ENCODE results near the gene RHCG.
A peak's percentile ranks its signal among the peaks of the same experiment; 100 is the strongest.
"Not testable (repeated sequence)": the region's sequence is repeated elsewhere in the genome, so short reads cannot be mapped to it uniquely, and the experiment has no call there.

RHCG gene

GRCh38 chr15:89479173-89479572, 17.2 kb downstream of the RHCG start:
- no peak for DNase-seq (ENCODE audit: low read depth)
- no peak overlapping the region for H3K4me3 ChIP-seq (ENCODE audit: low read length)
- no peak for TF ChIP-seq CTCF (conservative IDR thresholded peaks at IDR 0.05; ENCODE audit: low read depth, low read length)

- no peak overlapping the region for H3K4me3 ChIP-seq (ENCODE audit: low read length)
- TF ChIP-seq CTCF (conservative IDR thresholded peaks at IDR 0.05; ENCODE audit: low read depth, low read length), result no peak
- no peak for DNase-seq (ENCODE audit: low read depth)
Measured at GRCh38 chr15:89477411-89478242, 18.8 kb downstream of the RHCG start.

- TF ChIP-seq CTCF (conservative IDR thresholded peaks at IDR 0.05; ENCODE audit: low read depth, low read length), result no peak
- no peak overlapping the region for H3K4me3 ChIP-seq (ENCODE audit: low read length)
- DNase-seq (ENCODE audit: low read depth), result no peak
Measured at GRCh38 chr15:89475661-89476060, 20.7 kb downstream of the RHCG start.

- DNase-seq (ENCODE audit: low read depth), result peak; percentile 9
- H3K4me3 ChIP-seq (ENCODE audit: low read length), result no peak overlapping the region
- peak; percentile 90 for TF ChIP-seq CTCF (conservative IDR thresholded peaks at IDR 0.05; ENCODE audit: low read depth, low read length)
Measured at GRCh38 chr15:89472785-89473256, 23.6 kb downstream of the RHCG start.

- DNase-seq (ENCODE audit: low read depth), result no peak
- no peak for TF ChIP-seq CTCF (conservative IDR thresholded peaks at IDR 0.05; ENCODE audit: low read depth, low read length)
- H3K4me3 ChIP-seq (ENCODE audit: low read length), result no peak overlapping the region
Measured at GRCh38 chr15:89469426-89470096, 26.8 kb downstream of the RHCG start.

GRCh38 chr15:89468813-89469212, 27.6 kb downstream of the RHCG start:
- DNase-seq (ENCODE audit: low read depth), result not testable (repeated sequence)

GRCh38 chr15:89463113-89463512, 33.3 kb downstream of the RHCG start:
- TF ChIP-seq CTCF (conservative IDR thresholded peaks at IDR 0.05; ENCODE audit: low read depth, low read length), result no peak
- no peak overlapping the region for H3K4me3 ChIP-seq (ENCODE audit: low read length)
- DNase-seq (ENCODE audit: low read depth), result no peak

More at GRCh38 chr15:89468813-89469212, 27.6 kb downstream of the RHCG start:
- H3K4me3 ChIP-seq (ENCODE audit: low read length), result not testable (repeated sequence)
